UCSD-AML1 (cell line): ENCODE data around the gene ENHO.

ENCODE experiments used
- DNase-seq: peaks from one replicate; lab custom pipeline; 2025; ENCODE audit not compliant: unreplicated experiment; lab: John Stamatoyannopoulos, UW

The ENHO gene

GRCh38 chr9:34555936-34556525, 33.2 kb upstream of the ENHO start:
- no peak for DNase-seq

- DNase-seq = no peak
Observed at GRCh38 chr9:34555500-34555899, 32.7 kb upstream of the ENHO start.

GRCh38 chr9:34555002-34555348, 32.2 kb upstream of the ENHO start:
- DNase-seq = no peak

GRCh38 chr9:34554211-34555001, 31.6 kb upstream of the ENHO start:
- DNase-seq = no peak

- no peak for DNase-seq
Observed at GRCh38 chr9:34553511-34554021, 30.8 kb upstream of the ENHO start.

GRCh38 chr9:34552986-34553385, 30.2 kb upstream of the ENHO start:
- DNase-seq = no peak

GRCh38 chr9:34552606-34552981, 29.8 kb upstream of the ENHO start:
- DNase-seq = no peak

- no peak for DNase-seq
Observed at GRCh38 chr9:34551751-34552605, 29.2 kb upstream of the ENHO start.

GRCh38 chr9:34550681-34551270, 28.0 kb upstream of the ENHO start:
- no peak for DNase-seq

GRCh38 chr9:34550016-34550680, 27.4 kb upstream of the ENHO start:
- no peak for DNase-seq

- no peak for DNase-seq
Observed at GRCh38 chr9:34549407-34549732, 26.6 kb upstream of the ENHO start.

GRCh38 chr9:34547960-34548611, 25.3 kb upstream of the ENHO start:
- peak; percentile 43 for DNase-seq

- DNase-seq = peak; percentile 62
Observed at GRCh38 chr9:34546834-34547827, 24.3 kb upstream of the ENHO start.

- no peak for DNase-seq
Observed at GRCh38 chr9:34546102-34546833, 23.5 kb upstream of the ENHO start.

- no peak for DNase-seq
Observed at GRCh38 chr9:34545497-34545896, 22.7 kb upstream of the ENHO start.

GRCh38 chr9:34544035-34544434, 21.2 kb upstream of the ENHO start:
- no peak for DNase-seq

GRCh38 chr9:34541540-34541939, 18.8 kb upstream of the ENHO start:
- no peak for DNase-seq

- DNase-seq = no peak
Observed at GRCh38 chr9:34540827-34541226, 18.0 kb upstream of the ENHO start.

GRCh38 chr9:34536685-34537084, 13.9 kb upstream of the ENHO start:
- DNase-seq = no peak
